Islet precursor cell (in vitro differentiated cells): ENCODE measurements around the gene ST3GAL4.
"Not testable (repeated sequence)": the region's sequence is repeated elsewhere in the genome, so short reads cannot be mapped to it uniquely, and the experiment has no call there.

ENCODE experiments used
- DNase-seq: peaks from one replicate; pipeline ENCODE4 v3.0.0-alpha.2; 2018

Gene ST3GAL4, protein sequence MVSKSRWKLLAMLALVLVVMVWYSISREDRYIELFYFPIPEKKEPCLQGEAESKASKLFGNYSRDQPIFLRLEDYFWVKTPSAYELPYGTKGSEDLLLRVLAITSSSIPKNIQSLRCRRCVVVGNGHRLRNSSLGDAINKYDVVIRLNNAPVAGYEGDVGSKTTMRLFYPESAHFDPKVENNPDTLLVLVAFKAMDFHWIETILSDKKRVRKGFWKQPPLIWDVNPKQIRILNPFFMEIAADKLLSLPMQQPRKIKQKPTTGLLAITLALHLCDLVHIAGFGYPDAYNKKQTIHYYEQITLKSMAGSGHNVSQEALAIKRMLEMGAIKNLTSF

DNA sequence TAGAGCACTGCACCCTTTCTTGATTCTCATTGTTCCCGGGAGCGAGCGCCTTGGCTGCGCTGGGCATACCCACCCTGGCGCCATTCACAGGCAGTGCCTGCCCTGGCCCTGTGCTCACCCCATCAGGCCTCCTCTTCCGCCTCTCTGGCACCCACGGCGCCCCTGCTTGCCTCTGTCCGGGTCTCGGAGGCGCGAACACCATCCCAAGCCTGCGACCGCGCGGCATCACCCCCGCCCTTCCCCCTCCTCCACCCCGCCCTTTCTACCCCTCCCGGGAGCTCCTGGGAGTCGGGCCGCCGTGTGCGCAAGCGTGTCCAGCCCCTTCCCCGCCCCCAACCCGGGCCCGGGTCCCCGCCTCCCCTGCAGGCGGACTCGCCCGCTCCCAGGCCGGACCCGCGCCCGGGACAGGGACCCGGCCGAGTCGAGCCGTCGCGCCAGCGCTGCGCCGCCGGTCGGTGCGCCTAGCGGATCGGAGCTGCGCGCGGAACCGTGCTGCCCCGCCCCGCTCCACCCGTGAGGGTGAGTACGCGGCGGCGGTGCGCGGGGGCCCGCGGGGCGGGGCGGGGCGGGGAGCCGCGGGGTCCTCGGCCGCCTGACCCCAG is at the start of gene ST3GAL4:
TSS of gene ST3GAL4 (plus strand) at position 363 of the 602 bp plus-strand sequence. CDS start 50,470 bp downstream, outside the sequence.
- DNase-seq, result peak; percentile 96

DNA sequence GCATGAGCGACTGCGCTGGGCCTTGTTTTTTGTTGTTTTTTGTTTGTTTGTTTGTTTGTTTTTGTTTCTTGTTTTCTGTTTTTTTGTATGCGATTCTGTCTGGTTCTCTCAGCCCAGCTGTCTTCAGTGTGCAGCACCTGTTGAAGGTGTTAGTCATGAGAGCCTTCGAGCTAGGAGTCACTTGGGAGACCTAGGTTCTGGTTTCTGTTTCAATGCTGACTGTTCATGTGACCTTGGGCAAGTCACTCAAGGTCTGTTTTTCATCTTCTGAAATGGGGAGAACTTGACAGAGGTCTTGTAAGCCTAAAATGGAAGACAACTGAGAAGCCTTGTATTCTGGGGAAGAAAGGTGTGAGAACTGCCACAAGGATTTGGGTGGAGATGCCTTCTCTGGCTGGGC is 49.8 kb upstream of the ST3GAL4 start:
- DNase-seq, result no peak

DNA sequence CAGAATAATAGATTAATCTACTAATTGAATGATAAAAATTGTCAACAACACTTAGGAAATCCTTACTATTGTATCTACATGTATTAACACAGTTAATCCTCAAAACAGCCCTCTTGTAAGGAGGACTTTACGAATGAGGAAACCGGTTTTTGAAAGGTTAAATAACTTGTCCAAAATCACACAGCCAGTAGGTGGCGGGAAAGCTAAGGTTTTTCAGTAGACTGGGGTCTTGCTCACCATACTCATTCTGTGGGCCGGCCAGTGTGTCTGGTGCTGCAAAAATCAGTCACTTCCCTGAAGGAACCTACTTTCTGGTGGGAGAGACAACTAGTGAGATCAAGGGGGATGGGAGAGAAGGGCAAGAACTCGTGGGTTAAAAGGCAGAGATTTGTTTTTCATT is 47.8 kb upstream of the ST3GAL4 start:
- DNase-seq, result peak; percentile 87

DNA sequence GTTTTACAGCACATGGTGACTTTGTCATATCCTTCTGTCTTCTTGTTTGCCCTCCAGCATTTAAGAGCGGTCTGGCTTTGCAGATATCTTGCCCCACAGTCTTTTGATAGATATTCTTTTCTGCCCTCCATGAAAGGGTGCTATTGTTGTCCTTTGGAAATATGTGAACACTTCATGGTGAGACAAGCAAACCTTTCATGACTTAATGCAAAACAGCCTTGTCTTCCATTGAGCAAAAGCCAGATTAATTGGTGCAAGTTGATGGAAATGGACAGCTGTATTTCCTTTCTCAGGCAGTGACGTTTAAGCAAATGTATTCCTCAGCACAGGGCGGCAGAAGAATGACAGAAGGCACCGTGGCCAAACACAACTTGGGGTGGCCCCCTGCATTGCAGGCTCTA is 47.2 kb upstream of the ST3GAL4 start:
- no peak for DNase-seq

DNA sequence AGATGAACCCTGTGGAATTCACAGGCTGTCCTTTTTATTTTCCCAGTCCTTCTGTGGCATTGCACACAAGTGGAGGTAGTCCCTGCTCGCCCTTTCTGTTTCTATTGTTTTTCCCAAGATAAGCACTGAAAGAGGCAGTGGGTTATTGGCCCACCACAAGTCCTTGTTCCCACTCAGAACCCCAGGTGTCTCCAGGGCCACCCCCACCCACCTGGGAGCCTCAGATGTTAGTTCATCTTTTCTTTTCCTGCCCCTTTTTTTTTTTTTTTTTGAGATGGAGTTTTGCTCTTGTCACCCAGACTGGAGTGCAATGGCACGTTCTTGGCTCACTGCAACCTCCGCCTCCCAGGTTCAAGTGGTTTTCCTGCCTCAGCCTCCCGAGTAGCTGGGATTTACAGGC is 46.7 kb upstream of the ST3GAL4 start:
- DNase-seq, result not testable (repeated sequence)

DNA sequence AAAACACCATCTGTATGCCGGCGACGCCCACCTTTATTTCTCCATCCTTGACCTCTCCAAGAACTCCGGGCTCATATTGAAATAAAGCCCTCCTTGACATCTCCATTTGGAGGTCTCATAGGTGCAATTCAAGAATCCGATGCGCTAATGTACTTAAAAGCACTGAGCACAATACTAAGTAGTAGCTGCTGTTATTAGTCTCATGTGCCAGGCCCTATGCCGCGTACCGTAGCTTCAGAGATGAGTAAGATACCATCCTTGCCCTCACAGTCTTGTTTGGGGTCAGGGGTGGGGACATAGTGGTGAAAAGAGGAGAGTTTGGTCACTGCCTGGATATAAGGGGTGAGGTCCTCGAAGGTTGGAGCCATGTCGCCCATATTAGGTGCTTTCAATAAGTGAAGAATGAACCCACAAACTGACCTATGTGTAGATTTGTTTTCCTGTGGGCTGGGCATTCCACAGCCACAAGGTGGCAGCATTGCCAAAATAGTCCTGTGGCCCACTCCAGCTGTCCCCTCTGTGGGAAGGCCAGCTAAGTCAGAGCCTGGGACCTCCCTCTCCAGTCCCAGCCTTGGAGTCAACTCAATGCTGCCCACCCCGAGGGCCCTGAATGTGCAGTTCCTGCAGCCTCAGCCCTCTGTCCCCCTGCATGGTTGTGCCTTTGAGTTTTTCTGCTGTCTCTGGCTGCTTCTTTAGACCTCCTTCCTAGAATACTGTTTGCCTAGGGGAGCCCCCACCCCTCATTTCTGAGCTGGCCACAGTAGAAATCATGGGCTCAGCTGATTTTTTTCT is 45.1 kb upstream of the ST3GAL4 start:
- peak; percentile 90 for DNase-seq

DNA sequence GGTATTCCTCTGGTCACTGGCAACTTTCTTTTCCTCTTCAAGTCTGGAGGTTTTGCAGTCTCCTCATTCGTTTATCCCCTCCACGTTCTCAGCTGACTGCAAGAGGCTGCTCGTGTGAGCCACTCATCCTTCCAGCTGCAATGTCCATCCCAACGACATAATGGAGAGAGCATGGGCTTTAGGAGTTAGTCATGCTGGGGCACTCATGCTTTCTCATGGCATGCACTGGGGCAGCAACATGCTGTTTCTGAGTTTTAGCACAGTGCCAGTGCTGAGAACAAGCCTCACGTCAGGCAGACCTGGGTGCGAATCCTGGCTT is 44.5 kb upstream of the ST3GAL4 start:
- no peak for DNase-seq

DNA sequence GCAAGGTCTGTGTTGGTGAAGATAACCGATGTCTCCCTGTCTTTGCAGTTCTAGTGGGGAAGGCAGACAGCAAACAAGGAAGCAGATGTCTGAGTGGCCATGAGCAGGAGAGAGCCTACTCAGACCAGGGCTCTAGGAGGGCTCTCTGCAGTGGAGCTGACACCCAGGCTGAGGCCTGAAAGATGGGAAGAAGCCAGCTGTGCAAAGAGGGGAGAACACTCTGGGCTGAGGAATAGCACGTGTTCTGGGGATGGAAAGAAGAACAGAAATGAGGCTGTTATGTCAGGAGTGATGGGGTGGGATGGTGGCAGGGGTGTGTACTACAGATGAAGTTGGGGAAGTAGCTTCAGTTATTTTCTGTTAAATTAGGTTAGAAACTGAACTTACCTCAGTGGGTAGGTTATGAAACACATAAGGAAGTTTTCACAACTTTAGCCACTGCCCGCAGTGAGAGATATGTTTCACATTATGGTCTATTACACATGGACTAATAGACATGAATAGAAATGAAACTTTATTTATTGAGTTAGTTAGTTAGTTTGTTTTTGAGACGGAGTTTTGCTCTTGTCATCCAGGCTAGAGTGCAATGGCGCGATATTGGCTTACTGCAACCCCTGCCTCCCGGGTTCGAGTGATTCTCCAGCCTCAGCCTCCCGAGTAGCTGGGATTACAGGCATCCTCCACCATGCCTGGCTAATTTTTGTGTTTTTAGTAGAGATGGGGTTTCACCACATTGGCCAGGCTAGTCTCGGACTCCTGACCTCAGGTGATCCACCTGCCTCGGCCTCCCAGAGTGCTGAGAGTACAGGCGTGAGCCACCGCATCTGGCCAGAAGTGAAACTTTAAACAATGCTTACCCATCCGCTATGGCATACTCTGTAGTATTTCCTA is 43.8 kb upstream of the ST3GAL4 start:
- no peak for DNase-seq

DNA sequence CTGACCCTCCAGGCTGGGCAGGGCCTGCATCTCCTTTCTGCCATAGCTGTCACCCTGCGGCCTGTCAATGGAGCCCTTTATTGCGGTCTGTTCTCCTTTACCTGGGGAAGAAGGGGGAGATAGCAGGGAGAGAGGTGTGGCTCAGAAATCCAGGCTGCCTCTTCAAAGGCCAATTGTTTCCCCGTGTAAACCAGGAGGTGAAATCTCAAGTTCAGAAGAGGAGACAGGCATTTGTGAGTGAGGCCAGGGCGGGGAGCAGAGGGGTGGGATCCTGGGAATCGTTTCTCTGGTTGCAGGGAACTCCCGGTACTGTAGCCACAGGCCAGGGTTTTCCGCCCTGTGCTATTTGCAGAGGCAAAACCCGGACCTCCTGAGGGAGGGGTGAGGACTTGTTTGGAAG is 42.5 kb upstream of the ST3GAL4 start:
- peak; percentile 77 for DNase-seq

DNA sequence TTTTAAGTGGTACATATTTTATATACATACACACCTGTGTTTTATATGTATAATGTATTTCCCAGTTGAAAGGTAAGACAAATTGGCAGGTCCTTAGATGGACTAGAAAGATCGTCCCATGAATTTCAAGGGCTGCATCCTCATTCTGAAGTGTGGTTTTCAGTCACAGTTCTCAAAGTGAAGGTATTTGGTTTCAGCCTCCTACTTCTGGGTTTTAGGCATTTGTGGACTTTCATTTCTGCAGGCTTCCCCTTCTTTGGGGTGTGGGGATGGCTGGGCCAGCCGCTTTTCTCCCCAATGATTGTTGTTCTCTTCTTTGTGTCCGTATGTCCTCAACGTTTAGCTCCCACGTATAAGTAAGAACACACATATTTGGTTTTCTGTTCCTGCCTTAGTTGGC is 41.7 kb upstream of the ST3GAL4 start:
- DNase-seq, result no peak

DNA sequence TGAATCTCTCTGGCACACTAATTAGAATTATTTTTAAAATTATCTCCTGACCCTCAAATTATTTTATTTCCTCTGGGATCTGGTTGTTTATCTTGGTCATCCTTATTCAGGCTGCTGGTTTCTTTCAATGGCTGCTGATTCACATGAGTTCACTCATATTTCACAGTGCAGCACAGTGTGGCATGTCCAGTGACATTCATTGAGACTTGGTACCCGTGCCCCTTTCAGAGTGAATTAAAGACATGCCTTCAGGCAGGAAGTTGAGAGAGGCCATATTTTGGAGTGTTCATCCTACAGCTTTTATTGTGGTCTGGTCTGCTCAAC is 38.1 kb upstream of the ST3GAL4 start:
- DNase-seq, result no peak

DNA sequence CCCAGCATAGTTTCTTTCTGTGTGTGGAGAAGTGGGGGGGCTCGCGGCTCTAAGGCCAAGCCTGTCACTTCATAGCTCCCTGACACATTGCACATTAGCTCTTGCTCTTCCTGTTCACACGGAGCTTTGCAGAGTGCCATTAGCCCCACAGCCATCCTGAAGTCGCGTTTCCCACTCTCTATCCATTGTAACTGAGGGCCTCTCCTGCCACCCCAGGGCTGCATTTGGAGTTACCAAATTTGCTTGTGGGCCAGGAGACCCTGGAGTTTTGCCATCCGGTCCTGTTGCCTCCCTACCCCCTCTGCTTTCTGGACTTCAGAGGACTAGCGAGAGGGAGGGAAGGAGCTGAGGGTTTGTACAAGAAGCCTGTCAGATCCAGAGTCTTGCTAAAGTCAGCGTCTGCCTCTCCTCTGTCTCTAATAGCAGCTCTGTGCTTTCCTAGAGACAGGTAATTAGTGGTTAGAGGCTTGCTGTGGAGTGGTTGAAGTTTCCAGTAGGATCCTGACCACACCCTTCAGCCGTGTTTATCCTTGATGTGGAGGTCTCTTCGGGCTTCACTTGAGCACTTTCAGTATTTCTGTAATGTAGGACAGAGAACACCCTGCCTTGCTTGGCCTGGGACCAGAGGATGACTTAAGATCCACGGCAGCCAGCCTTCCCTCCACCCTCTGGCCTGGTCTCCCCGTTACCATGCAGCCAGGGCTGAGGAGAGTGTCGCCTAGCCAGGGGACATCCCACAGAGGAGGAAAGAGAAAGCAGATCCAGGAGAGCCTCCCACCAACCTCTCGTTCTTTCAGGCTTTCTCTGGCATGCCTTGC is 37.5 kb upstream of the ST3GAL4 start:
- peak; percentile 87 for DNase-seq

DNA sequence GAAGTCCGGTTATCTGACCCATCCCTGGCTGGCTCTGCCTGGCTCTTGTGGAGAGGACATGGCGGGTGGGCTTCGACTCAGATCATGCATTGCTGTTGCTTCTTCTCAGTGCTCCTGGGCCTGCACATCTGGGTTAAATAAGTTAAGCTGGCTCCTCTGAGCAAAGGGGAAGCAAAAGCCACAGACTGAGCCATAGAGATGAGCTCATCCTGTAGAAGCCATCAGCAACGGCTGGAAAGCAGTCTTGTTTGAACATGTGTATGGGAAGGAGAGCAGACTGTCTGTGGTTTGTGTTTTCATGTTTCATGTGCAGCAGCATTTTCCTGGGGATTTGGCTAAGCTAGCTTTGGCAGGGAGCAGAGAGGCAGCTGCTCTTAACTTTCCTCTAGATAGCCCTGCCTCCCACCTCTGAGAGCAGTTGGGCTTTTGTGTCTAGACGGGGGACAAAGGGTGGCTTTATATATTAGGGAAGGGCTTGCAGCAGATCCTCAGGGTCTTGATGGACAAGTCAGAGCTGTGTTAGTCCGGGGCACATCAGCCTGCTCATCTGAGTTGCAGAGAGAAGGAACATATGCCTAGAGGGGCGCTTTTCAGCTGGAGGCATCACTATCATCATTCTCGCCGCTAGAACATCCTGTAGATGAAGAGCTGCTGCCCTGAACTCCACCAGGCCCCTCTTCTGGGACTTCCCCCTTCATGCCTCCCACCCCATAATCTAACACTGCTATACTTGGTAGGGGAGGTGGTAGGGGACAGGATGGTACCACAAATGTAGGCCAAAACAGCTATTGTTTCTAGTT is 36.7 kb upstream of the ST3GAL4 start:
- peak; percentile 84 for DNase-seq

DNA sequence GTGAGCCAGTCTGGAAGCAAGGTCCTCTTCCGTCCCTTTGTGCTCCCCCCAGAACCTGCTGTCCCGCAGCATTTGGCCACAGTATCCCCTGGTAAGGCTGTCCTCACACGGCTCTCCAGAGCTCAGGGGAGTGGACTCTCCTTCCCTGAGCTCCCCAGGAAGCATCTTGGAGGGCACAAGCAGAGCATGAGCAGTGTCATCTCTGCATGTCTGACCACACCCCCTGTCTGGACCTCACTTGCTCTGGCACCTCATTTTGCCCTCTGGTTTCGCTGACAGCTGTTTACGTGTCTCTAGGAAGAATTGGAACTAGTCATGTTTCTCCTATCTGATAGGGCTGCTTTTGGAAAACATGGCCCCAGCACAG is 36.1 kb upstream of the ST3GAL4 start:
- no peak for DNase-seq

DNA sequence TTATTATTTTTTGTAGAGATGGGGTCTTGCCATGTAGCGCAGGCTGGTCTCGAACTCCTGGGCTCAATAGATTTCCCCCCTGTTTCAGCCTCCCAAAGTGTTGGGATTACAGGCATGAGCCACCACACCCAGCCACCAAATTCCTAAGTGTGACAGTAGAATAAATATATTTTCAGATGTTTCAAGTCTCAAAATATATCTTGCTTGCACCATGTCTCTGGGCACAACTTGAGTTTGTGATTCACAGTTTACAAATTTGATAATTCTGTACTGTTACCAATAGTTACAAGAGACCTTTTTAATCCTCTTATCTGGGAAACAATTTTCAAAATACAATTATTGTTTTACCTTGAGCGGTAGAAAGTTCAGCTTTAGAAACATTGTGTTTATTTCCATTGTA is 32.5 kb upstream of the ST3GAL4 start:
- no peak for DNase-seq

DNA sequence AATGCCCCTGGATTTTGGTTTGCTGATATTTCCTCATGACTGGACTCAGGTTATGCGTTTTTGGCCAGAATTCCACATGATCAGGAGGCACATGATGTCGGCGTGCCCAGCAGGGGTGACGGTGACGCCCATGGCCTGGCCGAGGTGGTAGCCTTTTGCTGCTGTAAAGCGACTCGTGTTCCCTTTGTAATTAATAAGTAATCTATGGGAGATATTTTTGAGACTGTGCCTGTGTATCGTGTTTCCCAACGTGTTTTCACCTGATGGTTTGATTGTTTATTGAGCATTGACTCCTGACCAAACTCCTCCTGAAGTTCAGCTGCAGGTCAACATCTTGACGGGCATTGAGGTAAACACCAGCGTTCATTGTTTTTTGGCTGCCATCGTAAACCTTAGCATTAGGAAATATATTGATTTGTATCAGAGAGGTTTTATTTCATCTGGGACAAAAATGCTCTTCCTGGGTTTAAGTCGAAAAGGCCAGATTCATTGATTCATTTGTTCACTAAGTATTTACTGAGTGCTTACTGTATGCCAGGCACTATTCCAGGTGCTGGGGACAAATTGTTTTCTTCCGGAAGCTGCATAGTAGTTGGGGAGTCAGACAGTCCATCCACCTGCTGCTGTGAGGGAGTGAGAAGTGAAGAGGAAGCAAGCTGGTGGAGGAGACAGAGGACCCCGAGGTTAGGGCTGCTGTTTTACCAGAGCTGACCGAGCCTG is 28.0 kb upstream of the ST3GAL4 start:
- DNase-seq, result no peak

DNA sequence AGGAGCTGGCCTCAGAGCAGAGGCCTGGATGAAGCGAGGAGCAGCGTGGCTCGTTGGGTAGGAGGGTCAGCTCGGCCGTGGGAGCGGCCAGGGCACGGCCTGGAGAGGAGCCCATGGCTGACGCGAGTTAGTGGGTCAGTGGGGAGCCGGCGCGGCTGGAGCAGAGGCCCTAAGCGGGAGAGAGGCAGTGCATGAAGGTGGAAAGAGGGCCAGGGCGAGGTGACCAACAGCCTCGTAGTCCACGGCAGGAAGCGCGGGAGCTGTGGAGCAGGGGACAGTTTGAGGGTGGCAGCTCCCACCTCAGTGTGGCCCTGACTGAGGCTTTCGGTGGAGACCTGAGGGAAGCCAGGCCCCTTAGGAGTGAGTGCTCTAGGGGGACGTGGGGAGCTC is 27.5 kb upstream of the ST3GAL4 start:
- peak; percentile 53 for DNase-seq

DNA sequence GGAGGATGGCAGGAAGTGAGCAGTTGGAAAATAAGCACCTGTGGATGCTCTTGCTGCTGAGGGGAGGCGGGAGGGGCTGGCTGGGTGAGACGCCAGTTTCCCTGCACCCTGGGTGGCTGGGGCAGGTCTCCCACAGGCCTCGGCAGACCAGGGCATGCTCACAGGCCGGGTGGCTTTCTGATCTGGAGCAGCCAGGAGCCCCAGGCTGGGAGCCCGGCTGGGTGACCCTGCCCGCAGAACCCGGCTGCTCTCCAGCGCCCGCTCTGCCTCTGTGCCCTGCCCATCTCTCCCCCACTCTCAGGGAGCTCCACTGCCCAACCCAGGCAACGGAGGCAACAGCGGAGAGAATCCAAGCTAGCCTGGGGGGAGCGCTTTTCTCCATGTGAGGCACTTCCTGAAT is 27.0 kb upstream of the ST3GAL4 start:
- DNase-seq, result no peak

DNA sequence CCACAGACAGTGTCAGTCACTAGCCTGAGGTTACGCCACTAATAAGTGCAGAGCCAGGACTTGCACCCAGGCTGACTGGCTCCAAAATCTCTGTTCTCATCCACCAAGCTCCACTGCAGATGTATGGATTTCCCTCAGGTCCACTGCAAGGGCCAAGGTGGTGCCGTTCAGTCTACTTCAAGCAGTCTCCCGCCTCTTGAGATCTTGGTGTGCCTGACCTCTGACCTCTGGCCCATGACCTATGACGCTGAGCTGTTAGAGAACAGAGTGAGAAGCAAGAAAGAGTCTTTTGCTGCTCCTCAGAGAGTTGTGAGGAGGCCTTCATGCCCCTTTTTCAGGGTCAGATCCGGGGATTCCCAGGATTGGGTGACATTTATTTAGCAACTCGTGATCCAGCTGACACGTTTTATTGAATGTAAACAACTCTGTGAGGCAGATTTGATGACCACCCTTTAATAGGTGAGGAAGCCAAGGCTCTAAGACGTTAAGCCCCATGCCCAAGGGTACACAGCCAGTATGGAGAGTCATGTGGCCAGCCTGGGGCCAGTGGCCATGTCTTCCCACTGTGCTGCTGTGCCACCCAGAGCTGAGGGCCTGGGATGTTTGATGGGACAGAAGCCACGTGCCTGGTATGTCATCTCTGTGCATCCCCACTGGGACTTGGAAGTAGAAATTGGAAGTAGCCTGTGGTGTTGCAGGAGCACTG is 26.4 kb upstream of the ST3GAL4 start:
- DNase-seq, result no peak

DNA sequence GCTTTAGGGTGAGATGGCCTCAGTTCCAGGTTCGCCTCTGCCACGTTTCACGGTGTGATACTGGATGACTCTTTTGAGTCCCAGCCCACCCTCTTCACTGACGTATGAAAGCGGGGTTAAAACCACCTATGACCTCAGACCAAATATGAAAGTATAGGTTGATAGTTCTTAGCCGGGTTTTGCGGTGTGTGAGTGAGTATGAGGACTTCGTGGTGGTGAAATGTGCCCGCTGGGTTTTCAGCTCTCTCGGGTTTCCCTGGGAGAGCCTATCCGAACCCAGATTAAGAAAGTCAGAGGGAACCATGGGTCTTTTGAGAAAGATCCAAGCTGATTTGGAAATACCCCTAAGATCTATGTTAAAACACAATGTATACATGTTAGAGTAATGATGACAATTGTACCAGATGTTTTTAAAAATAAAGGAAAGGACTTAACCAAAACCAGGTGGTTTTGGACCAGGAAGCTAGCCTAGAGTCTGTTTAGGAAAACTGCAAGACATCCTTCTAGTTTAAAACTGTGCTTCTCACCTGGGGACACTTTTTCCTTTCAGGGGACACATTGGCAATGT is 25.8 kb upstream of the ST3GAL4 start:
- no peak for DNase-seq
